Lung microvascular endothelial cell (primary cell): ENCODE measurements around the gene MATN3. TPM values are rescaled to one million over a fixed set of nuclear protein-coding genes. Genes with fewer than 3 reads are reported as not detected.
"Not testable (repeated sequence)": the region's sequence is repeated elsewhere in the genome, so short reads cannot be mapped to it uniquely, and the experiment has no call there.

Source experiments
- DNase-seq, 2 donors: peaks; one replicate each; pipeline versions ENCODE4 v3.0.0 to v3.0.0-alpha.2; 2010; ENCODE audit warnings: low read depth in 2 of 2
- total RNA-seq: library from RNA; depleted of rRNA; stranded (reverse); fragments of >200 nt; gene quantifications from 2 replicates; pipeline ENCODE4 v1.2.1, GENCODE V29; 2014

The MATN3 gene, protein sequence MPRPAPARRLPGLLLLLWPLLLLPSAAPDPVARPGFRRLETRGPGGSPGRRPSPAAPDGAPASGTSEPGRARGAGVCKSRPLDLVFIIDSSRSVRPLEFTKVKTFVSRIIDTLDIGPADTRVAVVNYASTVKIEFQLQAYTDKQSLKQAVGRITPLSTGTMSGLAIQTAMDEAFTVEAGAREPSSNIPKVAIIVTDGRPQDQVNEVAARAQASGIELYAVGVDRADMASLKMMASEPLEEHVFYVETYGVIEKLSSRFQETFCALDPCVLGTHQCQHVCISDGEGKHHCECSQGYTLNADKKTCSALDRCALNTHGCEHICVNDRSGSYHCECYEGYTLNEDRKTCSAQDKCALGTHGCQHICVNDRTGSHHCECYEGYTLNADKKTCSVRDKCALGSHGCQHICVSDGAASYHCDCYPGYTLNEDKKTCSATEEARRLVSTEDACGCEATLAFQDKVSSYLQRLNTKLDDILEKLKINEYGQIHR
- 0.20 and 0.87 TPM in 2 replicates for total RNA-seq

DNA sequence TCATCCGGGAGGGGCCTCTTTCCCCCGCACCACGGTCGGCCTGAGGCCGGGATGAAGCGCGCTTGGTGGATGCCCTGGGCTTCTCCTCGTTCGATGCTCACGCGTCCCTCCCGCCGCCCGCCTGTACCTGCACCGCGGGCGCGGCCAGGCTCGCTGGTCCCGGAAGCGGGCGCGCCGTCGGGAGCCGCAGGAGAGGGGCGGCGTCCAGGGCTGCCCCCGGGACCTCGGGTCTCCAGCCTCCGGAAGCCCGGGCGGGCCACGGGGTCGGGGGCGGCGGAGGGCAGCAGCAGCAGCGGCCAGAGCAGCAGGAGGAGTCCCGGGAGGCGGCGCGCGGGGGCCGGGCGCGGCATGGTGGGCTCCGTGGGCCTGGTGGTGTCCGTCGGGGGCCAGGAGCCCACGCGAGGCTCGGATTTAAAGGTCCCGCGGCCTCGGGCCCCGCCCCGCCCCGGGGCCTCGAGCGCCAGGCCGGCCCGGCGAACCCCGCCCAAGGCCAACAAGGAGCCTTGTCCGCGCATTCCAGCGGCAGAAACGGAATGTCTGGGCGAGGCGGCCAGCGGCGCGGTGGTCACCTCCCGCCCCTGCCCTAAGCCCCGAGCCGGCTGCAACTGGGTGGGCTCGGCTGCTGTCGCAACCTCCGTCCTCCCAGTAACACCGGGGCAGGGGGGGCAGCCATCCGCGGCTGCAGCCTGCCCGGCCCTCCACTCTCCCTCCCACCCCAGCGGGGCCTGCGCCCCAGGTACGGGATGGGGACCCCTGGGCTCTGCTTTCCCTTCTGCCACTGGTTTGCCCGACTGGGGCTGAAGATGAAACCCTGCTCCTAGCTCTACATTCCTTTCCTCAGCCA is at the start of gene MATN3:
Gene MATN3, minus strand, starts transcription at position 387 of the 844 bp plus-strand sequence. Its CDS starts 37 bp downstream, at position 350.
- DNase-seq = peak in 1 of 2 donors; percentile 19

DNA sequence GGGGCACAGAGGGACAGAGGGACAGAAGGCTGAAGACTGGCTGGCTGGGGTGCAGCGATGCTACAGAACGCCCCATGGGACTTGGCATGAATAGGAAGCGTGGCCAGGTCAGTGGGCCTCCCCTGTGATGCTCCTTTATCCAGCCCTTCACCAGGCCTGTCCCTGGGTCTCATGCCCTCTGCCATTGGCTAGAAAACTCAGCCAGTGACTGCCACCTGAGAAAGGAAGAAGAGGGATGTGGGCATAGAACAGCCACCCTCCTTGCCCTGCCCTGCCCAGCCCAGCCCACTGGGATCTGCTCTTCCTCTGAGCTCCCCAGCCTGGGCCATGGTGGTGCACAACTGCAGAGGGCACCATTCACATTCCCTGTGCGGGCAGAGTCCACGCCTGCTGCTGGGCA is 49.5 kb upstream of the MATN3 start:
- DNase-seq = no peak

DNA sequence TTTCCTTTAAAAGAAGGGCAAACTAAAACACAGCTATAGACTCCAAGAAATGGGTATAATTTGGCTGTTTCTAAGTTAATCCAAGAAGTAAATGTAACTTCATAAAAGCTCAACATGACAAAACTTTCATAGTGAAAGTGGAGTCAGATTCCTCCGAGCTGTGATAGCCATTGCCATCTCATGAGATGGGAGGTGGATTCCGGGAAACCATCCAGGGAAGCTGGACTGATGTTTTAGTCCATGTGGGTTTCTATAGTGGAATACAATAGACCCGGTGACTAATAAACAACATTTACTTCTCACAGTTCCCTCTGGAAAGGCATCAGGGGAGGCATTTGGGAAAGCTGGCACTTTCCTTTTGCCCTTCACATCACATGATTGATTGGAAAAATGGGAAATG is 49.0 kb upstream of the MATN3 start:
- no peak for DNase-seq

DNA sequence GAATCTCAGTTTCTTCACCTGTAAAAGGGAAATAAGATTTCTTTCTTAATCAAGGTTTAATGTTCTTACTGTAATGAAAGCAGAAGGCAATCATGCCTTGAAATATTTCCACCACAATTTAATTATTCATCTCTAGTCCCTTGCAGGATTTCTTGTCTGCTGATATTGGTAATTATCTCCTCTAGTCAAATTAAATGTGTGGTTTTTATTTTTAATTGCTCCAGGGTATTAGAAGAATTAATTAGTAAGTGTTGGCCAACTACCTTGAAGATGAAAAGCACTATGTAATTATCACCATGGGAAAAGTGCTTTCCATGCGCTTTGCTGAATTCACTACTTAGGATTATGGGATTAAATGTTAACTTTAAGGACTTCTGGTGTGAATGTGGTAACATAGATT is 47.6 kb upstream of the MATN3 start:
- DNase-seq = no peak

DNA sequence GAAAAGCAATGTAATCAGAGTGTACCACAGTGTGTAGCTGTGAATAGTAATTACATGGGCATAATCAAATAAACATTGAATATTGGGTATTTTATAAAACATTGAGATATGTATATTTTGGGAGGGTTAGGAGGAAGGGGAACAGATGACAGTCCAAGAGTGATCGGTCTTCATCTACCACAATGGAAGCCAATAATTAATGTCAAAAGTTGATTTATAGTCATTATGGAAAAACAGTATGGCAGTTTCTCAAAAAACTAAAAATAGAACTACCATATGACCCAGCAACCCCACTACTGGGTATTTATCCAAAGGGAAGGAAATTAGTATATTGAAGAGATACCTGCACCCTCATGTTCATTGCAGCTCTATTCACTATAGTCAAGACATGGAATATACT is 44.8 kb upstream of the MATN3 start:
- no peak for DNase-seq

DNA sequence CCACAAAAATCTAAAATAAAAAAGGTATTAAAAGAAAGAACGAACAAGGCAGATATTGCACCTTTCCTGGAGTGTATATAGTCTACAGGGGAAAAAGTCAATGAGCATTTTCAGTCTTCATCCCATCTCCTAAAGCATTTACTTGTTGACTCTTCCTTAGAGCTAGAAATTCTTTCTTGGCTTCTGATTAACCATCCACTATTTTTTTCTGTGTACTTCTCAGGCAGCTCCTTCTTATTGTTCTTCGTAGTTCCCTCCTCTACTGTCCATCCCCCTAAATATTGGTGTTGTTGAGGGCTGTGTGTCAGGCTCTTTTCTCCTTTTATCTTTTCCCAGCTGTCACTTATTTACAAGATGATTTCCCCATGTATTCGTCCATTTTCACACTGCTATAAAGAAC is 42.5 kb upstream of the MATN3 start:
- DNase-seq = no peak

DNA sequence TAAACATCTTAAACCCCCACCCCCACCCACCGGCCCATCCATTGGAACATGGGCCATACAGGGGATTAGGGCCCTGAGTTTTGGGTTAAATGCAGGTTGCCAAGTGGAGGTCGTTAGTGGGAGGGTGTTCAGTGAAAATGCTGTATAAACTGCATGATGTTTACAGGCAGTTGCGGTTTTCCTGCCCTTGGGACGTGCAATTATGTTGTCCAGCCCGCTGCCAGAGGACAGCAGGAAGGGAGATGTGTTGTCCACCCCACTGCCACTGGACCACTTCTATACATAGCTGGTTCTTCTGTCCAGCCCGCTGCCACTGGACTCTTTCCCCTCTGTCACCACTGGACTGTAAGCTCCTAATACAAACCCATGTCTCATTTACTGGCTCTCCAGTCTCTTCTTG is 41.7 kb upstream of the MATN3 start:
- DNase-seq = no peak

DNA sequence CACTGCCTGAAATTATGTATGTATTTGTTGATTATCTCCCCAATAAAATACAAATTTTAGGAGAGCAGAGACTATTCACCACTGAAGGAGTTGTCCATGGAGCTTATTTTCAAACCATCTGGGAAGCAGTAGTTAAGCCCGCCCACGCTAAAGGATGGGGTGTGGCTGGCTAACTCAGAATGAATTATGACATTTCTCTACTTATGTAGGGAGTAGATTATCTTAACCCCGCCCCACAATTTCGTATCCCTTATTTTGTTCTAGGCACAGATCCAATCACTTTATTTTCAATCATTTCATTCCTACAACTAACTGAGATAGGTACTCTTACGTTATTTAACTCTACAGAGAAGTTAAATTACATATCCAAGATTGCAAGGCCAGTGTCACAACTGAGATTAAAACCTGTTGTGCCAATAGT is 40.4 kb upstream of the MATN3 start:
- peak; percentile 23 to 76 for DNase-seq

DNA sequence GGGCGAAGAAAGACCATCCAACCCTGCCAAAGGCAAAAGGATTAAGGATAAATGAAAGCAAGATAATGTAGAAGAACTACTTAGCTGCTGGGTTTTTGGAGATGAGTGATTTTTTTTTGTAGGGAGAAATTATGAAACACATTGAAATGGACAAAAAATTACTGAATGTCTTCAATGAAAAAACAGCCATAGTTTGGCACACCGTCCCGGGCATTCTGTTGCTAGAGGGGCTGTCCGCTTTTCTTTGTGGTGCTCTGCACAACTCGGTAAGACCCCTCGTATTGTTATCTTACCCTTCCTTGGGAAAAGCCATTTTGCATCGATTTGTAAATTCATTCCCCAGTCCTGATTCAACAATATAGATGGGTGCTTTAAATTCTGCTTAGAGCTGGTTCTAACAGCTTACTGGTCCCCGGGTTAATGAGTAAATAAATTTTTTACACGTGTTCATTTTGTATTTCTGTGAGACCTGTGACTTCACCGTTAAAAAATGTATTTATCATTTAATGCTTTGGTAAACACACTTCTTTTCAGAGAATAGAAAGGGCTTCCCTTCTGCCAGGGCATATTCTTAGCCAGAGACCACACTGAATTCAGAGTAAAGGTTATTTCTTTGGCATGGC is 39.9 kb upstream of the MATN3 start:
- peak in 1 of 2 donors; percentile 22 for DNase-seq

DNA sequence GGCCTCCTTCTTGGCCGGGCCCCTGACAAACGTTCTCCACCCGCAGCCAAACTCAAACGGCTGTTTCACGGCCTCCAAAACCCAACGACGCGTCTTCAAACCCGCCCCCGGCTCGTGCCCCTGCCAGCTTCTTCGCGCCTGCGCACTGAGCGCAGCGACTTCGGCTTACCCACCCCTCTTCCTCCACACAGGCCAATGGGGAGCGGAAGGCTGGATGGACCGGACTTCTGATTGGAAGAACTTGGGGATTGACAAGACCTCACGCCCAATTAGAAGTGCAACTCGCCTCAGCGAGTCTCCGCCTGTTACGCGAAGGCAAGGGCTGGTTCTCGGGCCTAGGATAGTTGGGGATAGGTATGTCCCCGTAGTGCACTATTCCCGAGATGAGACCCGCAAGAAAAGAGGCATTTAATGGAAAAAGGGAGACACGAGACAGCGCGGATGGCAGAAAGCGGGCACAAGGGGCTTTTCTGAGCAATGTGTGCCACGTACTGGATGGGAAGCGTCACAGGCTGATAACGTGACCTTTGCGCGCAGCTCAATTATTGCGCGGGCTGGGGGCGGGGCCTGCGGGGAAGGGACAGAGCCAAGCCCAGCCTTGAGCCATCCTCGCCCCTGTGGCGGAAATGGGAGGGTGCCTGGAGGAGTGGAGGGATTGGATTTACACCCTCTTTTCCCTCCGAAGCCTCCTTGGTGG is 39.2 kb upstream of the MATN3 start, which contains the start of gene LAPTM4A:
Gene LAPTM4A, minus strand, starts transcription at position 97 of the 697 bp plus-strand sequence. CDS start 108 bp downstream, outside the sequence.
- peak; percentile 100 for DNase-seq

DNA sequence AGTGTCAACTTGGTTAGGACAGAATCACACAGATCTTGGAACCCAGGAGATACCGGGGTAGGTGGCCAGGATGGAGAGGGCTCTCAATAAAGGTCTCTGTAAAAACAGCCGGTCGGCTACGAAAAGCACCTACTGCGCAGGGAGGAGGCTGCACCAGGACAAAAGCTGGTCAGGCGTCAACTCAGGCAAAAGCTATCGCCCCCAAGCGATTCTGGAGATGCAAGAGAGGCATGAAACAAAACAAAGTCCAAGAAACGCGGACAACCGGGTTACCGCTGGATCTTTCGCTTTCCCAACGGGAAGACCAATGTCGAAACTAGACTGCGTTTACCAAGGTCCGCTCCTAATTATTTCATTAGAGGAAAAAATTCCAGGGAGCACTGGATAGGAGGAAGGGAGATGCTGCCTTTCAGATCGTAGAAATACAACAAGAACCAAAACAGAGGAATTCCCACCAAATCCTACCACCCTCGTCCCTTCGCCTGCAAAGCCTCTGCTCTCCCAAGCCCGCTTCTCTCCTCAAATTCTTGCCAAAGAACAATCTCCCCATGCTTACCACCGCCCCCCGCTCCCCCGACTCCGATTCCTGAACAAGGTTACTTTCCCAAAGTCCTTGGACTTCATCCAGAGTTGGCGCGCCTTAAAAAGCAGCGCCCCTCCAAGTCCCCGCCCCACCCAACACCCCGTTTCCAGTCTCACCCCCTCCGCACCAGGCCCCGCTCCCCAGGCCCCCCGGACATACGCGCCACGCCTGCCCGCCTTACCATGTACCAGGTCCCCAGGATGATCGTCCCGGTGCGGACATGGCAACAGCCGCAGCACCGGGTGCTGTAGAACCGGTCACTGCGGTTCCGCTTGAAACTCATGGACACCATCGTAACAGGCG is 38.4 kb upstream of the MATN3 start:
- DNase-seq = peak; percentile 58 to 76

DNA sequence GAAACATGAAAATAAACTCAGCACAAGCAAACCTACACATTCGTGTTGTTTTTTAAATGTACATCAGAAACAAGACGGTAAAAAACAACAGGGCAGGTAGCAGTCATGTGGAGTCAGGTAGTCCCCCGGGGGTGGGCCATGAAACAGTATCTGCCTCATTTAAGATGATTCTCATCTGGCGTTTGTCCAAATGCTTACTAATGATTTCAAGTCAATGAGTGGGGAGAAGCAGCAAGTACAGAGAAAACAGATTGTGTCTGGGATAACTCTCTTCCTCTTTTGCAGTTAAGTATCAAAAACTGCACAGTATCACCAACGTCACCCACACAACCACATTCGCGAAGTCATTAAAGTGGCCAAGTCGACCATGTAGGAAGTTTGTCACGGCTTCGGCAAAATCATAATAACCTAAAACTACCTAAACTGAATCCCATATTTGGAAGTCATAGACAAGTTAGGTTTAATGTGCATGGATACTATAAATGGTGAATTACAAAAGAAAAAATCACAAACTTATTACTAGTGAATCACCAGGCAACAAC is 37.7 kb upstream of the MATN3 start:
- DNase-seq = peak; percentile 41 to 73

DNA sequence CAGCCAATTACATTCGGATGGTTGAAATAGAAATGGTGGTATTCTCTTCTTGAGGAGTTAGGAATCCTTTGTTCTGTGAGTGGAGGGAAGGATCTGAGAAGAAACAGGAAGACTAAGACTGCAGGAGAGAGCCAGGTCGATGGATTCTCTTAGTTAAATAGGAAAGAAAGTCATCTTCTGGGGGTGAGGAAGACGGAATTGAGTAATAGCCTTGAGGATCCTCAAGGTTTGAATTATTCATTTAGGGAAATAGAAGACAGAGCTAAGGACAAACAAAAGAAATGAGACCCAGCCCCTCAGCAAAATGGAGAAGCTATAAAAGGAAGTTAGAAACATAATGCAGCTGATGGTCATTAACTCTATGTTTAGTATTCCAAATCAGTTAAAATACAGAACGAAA is 37.2 kb upstream of the MATN3 start:
- DNase-seq = peak in 1 of 2 donors; percentile 46

DNA sequence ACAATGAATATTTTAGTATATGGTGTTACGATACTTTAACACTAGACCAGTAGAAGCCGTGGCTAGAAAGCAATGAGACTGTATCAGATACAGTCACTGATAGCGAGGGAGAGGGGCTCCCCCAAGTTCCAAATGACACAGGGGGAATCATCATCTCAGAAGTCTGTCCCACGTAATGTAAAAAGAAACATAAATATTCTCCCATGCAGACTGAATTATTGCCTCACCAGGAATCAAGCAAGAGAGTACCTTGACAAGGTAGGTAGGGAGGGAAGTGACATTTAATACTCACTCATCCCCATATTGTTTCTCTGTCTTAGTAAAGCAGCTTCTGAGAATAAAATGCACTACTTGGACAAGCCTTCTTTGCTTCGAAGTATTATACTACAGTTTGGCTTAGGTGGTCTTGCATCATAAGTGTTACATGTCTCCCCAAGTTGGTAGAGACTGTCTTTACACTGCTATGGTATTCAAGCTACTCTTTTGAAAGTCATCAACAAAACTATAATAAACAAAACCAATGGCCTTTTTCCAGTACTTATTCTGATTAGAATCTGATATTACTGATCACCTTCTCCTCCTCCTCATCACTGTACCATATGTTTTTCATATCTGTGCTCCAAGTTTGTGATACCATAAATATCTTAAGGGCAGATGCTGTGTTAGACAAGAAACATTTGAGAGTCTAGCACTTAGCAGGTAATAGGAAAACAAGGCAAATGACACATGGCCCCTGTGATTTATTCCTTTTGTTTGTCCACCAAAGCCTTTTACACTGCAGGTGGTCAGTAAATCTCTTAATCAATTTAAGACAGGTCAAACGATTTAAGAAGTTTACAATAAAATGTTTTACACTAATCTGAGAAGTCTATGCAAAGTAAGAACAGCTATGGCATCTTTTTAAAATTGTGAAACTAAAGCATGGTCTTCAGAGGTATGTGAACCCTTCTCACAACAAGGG is 36.3 kb upstream of the MATN3 start:
- DNase-seq = no peak

DNA sequence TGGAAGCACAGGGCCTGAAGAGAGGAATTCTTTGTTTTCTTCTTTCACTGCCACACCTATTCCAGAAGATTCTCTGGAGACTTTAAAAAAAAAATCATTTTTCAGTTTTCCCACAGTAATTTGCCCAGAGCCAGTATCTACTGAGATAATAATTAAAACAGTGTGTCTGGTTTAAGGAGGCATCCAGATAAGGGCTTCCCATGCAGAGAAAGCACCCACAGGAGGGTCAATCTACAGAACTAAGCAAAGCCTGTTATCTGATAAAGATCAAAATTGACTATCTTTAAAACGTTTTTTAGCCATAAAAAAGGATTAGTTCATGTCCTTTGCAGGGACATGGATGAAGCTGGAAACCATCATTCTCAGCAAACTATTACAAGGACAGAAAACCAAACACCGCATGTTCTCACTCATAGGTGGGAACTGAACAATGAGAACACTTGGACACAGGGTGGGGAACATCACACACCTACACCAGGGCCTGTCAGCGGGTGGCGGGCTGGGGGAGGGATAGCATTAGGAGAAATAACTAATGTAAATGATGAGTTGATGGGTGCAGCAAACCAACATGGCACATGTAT is 33.3 kb upstream of the MATN3 start:
- DNase-seq = not testable (repeated sequence)

DNA sequence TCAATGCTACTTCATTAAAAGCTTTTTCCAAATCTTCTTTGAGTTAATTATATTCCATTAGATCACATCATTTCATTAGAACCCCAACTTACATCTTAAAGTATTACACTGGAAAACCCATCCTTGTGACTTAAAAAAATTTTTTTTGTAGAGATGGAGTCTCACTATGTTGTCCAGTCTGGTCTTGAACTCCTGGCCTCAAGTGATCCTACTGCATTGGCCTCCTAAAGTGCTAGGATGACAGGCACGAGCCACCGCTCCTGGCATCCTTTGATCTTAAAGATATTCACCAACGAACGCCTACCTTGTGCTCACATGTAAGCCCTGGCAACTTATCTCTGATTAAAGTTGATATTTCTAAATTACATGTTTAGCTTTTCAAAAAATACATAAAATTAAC is 32.3 kb upstream of the MATN3 start:
- DNase-seq = no peak

DNA sequence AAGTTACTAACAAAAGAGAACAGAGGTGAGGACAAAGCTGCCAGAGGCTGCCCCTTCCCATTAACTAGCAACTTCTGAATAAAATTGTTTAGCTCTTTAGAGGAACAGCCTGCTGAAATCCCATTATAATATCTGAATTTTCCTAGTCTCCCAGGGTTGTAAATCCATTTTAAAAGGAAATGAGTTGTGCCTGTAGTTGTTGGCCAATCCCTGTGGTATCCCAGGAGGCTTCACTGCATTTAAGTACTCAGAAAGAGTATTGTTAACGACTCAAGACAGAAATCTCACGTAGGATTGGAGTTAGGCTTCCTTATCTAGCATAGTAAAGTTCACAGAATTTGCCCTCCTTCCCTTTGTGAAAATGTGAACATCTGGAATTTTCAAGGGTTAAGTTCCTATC is 30.1 kb upstream of the MATN3 start:
- DNase-seq = peak in 1 of 2 donors; percentile 30

DNA sequence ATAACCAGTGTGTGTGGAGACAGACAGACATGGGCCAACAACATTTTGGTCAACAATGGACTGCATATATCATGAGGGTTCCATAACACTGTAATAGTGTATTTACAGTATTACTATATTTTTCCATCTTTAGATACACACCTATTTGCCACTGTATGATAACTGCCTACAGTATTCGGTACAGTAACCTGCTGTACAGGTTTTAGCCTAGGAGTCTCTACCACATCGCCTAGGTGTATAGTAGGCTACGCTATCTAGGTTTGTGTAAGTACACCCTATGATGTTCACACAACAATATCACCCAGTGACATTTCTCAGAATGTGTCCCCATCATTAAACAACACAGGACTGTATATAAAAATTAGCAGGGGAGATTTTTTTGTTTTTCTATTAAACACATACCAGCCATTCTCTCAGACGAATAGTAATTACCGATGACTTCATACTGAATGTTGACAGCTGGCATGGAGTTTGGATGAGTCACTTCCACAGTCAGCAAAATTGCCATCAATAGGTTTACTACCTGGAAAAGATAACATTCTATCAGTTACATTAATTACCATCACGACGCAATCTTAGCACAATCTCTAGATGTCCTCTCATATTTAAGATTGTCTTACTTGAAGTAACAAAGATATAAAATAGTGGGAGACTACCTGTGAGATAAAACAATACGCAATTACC is 28.2 kb upstream of the MATN3 start:
- DNase-seq = peak; percentile 74 to 84
